HCT116 (cell line): Measurements from ENCODE around the gene THBS4. TPM values are rescaled to one million over a fixed set of nuclear protein-coding genes. Genes with fewer than 3 reads are reported as not detected.

Source experiments
- ATAC-seq: fragments of 200-7000 bp; cut with Tn5 transposase; 2 replicates; pipeline ENCODE4 v1.9.1; 2020; ENCODE audit warnings: mild to moderate bottlenecking, moderate library complexity
- BruUV-seq: library from RNA; stranded (reverse); fragments of 400-500 nt; replicated peaks from 2 replicates; lab custom pipeline; 2021; lab: Mats Ljungman, UMichigan
- CTCF ChIA-PET: fragments of 300-600 bp; sonication (Branson Sonifier 250); formaldehyde crosslinking; loops from one replicate; lab custom pipeline; 2021; ENCODE audit warnings: antibody characterized with exemption; lab: Charles Lee
- POLR2A ChIA-PET: fragments of 300-600, 350-600 bp; sonication (Branson Sonifier 250); formaldehyde crosslinking; loops from one replicate; lab custom pipeline; 2021; ENCODE audit warnings: antibody characterized with exemption; lab: Charles Lee
- RAD21 ChIA-PET, 2 experiments: fragments of 300-600 bp; sonication (Branson Sonifier 250); formaldehyde crosslinking; loops; one replicate each; lab custom pipeline; 2023; ENCODE audit warnings: low total read pairs in 2 of 2; ENCODE audit not compliant: uncharacterized antibody in 2 of 2, unreplicated experiment in 2 of 2, low non-redundant PET in 1 of 2; lab: Charles Lee
- DNase-seq: peaks from one replicate; pipeline ENCODE4 v3.0.0-alpha.2; 2010; ENCODE audit warnings: low read depth, low spot score
- H2AFZ ChIP-seq: fragments of 200-600 bp; shearing (Covaris generic), sonication (generic); 2 replicates; pipeline ENCODE4 v1.6.1; 2017; ENCODE audit warnings: low read depth, mixed run types, mixed read lengths, antibody characterized with exemption, low read length; ENCODE audit not compliant: poor library complexity, severe bottlenecking
- H3K27ac ChIP-seq: 2 replicates; pipeline ENCODE4 v1.5.1; 2012; ENCODE audit warnings: low read depth, low read length
- H3K27me3 ChIP-seq: fragments of 200-600 bp; sonication (generic); 2 replicates; pipeline ENCODE4 v1.6.1; 2016; ENCODE audit warnings: mixed run types, low read length, mixed read lengths; ENCODE audit not compliant: insufficient read depth
- H3K36me3 ChIP-seq, 2 experiments: fragments of 200-500 bp in 1 of 2; fragments of 200-600 bp in 1 of 2; sonication (Bioruptor generic) in 1 of 2; sonication (generic) in 1 of 2; 2 replicates each; pipeline versions ENCODE4 v1.5.1 to v1.6.1; 2014 to 2016; ENCODE audit warnings: low read length in 2 of 2, inconsistent platforms in 1 of 2, mixed read lengths in 1 of 2, mixed run types in 1 of 2; ENCODE audit not compliant: insufficient read depth in 2 of 2, control insufficient read depth in 1 of 2
- H3K4me1 ChIP-seq, 2 experiments: fragments of 200-600 bp in 1 of 2; sonication (generic) in 1 of 2; 2 replicates each; pipeline versions ENCODE4 v1.5.1 to v1.6.1; 2012 to 2017; ENCODE audit warnings: low read length in 2 of 2, inconsistent platforms in 1 of 2, mild to moderate bottlenecking in 1 of 2, mixed read lengths in 1 of 2, mixed run types in 1 of 2, moderate library complexity in 1 of 2; ENCODE audit not compliant: insufficient read depth in 2 of 2, control insufficient read depth in 1 of 2
- H3K4me2 ChIP-seq: fragments of 200-600 bp; sonication (generic); 2 replicates; pipeline ENCODE4 v1.6.1; 2017; ENCODE audit warnings: mixed run types, low read length, mixed read lengths
- H3K4me3 ChIP-seq, 2 experiments: fragments of 200-600 bp in 1 of 2; sonication (generic) in 1 of 2; replicated peaks in 1 of 2; 2 replicates each; pipeline ENCODE4 v1.5.1; 2011 to 2016; ENCODE audit warnings: low read length in 2 of 2, control low read depth in 1 of 2, low read depth in 1 of 2, mild to moderate bottlenecking in 1 of 2, mixed read lengths in 1 of 2, mixed run types in 1 of 2
- H3K79me2 ChIP-seq: fragments of 200-600 bp; sonication (generic); 2 replicates; pipeline ENCODE4 v1.6.1; 2017; ENCODE audit warnings: mild to moderate bottlenecking, mixed run types, low read length, moderate library complexity, mixed read lengths; ENCODE audit not compliant: insufficient read depth
- H3K9ac ChIP-seq: fragments of 200-600 bp; sonication (generic); 2 replicates; pipeline ENCODE4 v1.6.1; 2016; ENCODE audit warnings: low read length, mixed read lengths
- H3K9me2 ChIP-seq: fragments of 200-600 bp; sonication (generic), shearing (Covaris generic); 2 replicates; pipeline ENCODE4 v1.6.1; 2017; ENCODE audit warnings: mixed run types, mild to moderate bottlenecking, moderate library complexity; ENCODE audit not compliant: insufficient read depth
- H3K9me3 ChIP-seq, 2 experiments: fragments of 200-500 bp in 1 of 2; fragments of 200-600 bp in 1 of 2; sonication (Bioruptor generic) in 1 of 2; sonication (generic) in 1 of 2; 2 replicates each; pipeline ENCODE4 v1.6.1; 2014 to 2017; ENCODE audit warnings: low read length in 2 of 2, mixed read lengths in 2 of 2, inconsistent platforms in 1 of 2, low read depth in 1 of 2, mild to moderate bottlenecking in 1 of 2, mixed run types in 1 of 2, moderate library complexity in 1 of 2; ENCODE audit not compliant: control insufficient read depth in 1 of 2, insufficient read depth in 1 of 2
- H4K20me1 ChIP-seq: fragments of 200-600 bp; sonication (generic), shearing (Covaris generic); 2 replicates; pipeline ENCODE4 v1.6.1; 2017; ENCODE audit warnings: mixed run types, mild to moderate bottlenecking, moderate library complexity; ENCODE audit not compliant: insufficient read depth
- ATF3 ChIP-seq: IDR thresholded peaks from 2 replicates; pipeline ENCODE4 v1.6.1; 2012
- CEBPB ChIP-seq: IDR thresholded peaks from 2 replicates; pipeline ENCODE4 v1.6.1; 2012; ENCODE audit warnings: low read depth
- EGR1 ChIP-seq: IDR thresholded peaks from 2 replicates; pipeline ENCODE4 v1.6.1; 2012; ENCODE audit warnings: low read depth
- FOSL1 ChIP-seq: IDR thresholded peaks from 2 replicates; pipeline ENCODE4 v1.6.1; 2012; ENCODE audit warnings: low read depth
- POLR2A ChIP-seq: IDR thresholded peaks from 2 replicates; pipeline ENCODE4 v1.7.0; 2011; ENCODE audit warnings: borderline replicate concordance; ENCODE audit not compliant: insufficient read depth, insufficient read length; ENCODE audit errors: extremely low read depth
- POLR2AphosphoS5 ChIP-seq: IDR thresholded peaks from 2 replicates; pipeline ENCODE4 v1.6.1; 2011; ENCODE audit warnings: mild to moderate bottlenecking, low read depth, low read length, moderate library complexity
- SP1 ChIP-seq: IDR thresholded peaks from 2 replicates; pipeline ENCODE4 v1.6.1; 2012; ENCODE audit warnings: low read depth
- SRF ChIP-seq: IDR thresholded peaks from 2 replicates; pipeline ENCODE4 v1.6.1; 2012; ENCODE audit warnings: low read depth
- TCF7L2 ChIP-seq: IDR thresholded peaks from 2 replicates; pipeline ENCODE4 v1.7.0; 2011; ENCODE audit warnings: borderline replicate concordance, inconsistent platforms; ENCODE audit not compliant: insufficient read depth, insufficient read length; ENCODE audit errors: extremely low read depth
- ZBTB33 ChIP-seq: IDR thresholded peaks from 2 replicates; pipeline ENCODE4 v1.6.1; 2011; ENCODE audit warnings: mild to moderate bottlenecking, low read length, moderate library complexity; ENCODE audit not compliant: insufficient replicate concordance; ENCODE audit errors: extremely low read depth
- ZNF274 ChIP-seq: fragments of 200-500 bp; sonication (Bioruptor generic); IDR thresholded peaks from 2 replicates; pipeline ENCODE4 v1.6.1; 2014; ENCODE audit warnings: mild to moderate bottlenecking, low read depth, low read length, inconsistent platforms
- intact Hi-C: fragments of 100-400 bp; cut with micrococcal nuclease; formaldehyde crosslinking; loops from 2 replicates; pipeline ENCODE4 v1.10.0; 2022
- total RNA-seq: library from RNA; stranded (reverse); gene quantifications from one replicate; pipeline ENCODE4 v1.2.1, GENCODE V29; 2021; ENCODE audit not compliant: unreplicated experiment
- TF ChIP-seq, protein P1 (sequence below): IDR thresholded peaks from 2 replicates; pipeline ENCODE4 v1.6.1; 2012
- TF ChIP-seq, protein P2 (sequence below), 3 experiments: fragments of 200-600 bp in 1 of 3; sonication (generic) in 1 of 3; IDR thresholded peaks in 2 of 3; conservative IDR thresholded peaks in 1 of 3; 2 replicates each; pipeline ENCODE4 v1.5.1; 2012 to 2017; ENCODE audit warnings: low read depth in 2 of 3, low read length in 2 of 3, antibody characterized with exemption in 1 of 3, borderline replicate concordance in 1 of 3, control low read depth in 1 of 3, mild to moderate bottlenecking in 1 of 3, mixed read lengths in 1 of 3, mixed run types in 1 of 3, moderate library complexity in 1 of 3; ENCODE audit not compliant: insufficient read depth in 1 of 3
- TF ChIP-seq, protein P3 (sequence below): IDR thresholded peaks from 2 replicates; pipeline ENCODE4 v1.6.1; 2012; ENCODE audit warnings: low read depth

Gene THBS4
- total RNA-seq, 1 experiment from 2014 or later: 1.5 TPM

DNA sequence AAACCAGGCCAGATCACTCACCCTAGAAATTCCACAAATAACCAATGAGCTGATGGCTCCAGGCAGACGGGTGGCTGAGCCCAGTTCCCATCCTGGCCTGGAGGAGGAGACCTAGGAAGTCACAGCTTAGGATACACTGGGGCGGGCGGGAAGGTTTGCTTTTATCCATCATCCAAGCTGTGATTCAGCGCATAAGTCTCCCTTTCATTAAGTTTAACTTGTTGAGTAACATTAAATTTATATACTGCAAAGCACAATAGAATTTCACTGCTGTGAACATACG is 55.7 kb downstream of the THBS4 start:
- H4K20me1 ChIP-seq: no peaks in the 10 kb centered on the region
- H3K4me1 ChIP-seq: peaks cover 2 to 8% of the 10 kb centered on the region in 2 experiments; a peak in 3 of 4 replicates
- ChIA-PET RAD21 (interaction anchor here in 1 of 2 experiments (2.6 kb wide), 1 partner anchor 217 kb away, joined by 25 read pairs; no protein-coding TSS in a partner anchor), CTCF (interaction anchor here (1.5 to 3.8 kb wide), 3 partner anchors 216 to 1103 kb away, joined by 3 to 101 read pairs (median 6); no protein-coding TSS in a partner anchor), POLR2A (interaction anchor here (1.4 kb wide), 1 partner anchor 218 kb away, joined by 3 read pairs; no protein-coding TSS in a partner anchor)
- no peak overlapping the region for H3K27ac ChIP-seq
- H2AFZ ChIP-seq: no peak overlapping the region
- intact Hi-C loops: loop anchor here (1.0 to 5.0 kb wide), 4 partner anchors 166 to 580 kb away; partner anchors contain the start of gene SERINC5
- no peaks in the 10 kb centered on the region for H3K79me2 ChIP-seq
- H3K9me3 ChIP-seq: no peaks in the 10 kb centered on the region
- BruUV-seq: no TSS peak
- H3K36me3 ChIP-seq: no peaks in the 10 kb centered on the region
- no peak overlapping the region for H3K4me2 ChIP-seq
- peak; percentile 60 for ATAC-seq
- H3K9me2 ChIP-seq: no peaks in the 10 kb centered on the region
- DNase-seq: no peak
- TF ChIP-seq ZBTB33 (no peak), EGR1 (no peak), SP1 (no peak), FOSL1 (no peak), CEBPB (no peak), ATF3 (no peak), TCF7L2 (no peak), POLR2AphosphoS5 (no peak), SRF (no peak), POLR2A (no peak), ZNF274 (no peak)
- TF ChIP-seq, protein P1, sequence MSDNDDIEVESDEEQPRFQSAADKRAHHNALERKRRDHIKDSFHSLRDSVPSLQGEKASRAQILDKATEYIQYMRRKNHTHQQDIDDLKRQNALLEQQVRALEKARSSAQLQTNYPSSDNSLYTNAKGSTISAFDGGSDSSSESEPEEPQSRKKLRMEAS: no peak
- TF ChIP-seq, protein P2, sequence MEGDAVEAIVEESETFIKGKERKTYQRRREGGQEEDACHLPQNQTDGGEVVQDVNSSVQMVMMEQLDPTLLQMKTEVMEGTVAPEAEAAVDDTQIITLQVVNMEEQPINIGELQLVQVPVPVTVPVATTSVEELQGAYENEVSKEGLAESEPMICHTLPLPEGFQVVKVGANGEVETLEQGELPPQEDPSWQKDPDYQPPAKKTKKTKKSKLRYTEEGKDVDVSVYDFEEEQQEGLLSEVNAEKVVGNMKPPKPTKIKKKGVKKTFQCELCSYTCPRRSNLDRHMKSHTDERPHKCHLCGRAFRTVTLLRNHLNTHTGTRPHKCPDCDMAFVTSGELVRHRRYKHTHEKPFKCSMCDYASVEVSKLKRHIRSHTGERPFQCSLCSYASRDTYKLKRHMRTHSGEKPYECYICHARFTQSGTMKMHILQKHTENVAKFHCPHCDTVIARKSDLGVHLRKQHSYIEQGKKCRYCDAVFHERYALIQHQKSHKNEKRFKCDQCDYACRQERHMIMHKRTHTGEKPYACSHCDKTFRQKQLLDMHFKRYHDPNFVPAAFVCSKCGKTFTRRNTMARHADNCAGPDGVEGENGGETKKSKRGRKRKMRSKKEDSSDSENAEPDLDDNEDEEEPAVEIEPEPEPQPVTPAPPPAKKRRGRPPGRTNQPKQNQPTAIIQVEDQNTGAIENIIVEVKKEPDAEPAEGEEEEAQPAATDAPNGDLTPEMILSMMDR (IDR thresholded peaks at IDR 0.05 in 2 of 3, conservative IDR thresholded peaks at IDR 0.05 in 1 of 3; ENCODE audit: borderline replicate concordance in 1 of 3, insufficient read depth in 1 of 3, low read depth in 2 of 3, low read length in 2 of 3): no peak
- TF ChIP-seq, protein P3, sequence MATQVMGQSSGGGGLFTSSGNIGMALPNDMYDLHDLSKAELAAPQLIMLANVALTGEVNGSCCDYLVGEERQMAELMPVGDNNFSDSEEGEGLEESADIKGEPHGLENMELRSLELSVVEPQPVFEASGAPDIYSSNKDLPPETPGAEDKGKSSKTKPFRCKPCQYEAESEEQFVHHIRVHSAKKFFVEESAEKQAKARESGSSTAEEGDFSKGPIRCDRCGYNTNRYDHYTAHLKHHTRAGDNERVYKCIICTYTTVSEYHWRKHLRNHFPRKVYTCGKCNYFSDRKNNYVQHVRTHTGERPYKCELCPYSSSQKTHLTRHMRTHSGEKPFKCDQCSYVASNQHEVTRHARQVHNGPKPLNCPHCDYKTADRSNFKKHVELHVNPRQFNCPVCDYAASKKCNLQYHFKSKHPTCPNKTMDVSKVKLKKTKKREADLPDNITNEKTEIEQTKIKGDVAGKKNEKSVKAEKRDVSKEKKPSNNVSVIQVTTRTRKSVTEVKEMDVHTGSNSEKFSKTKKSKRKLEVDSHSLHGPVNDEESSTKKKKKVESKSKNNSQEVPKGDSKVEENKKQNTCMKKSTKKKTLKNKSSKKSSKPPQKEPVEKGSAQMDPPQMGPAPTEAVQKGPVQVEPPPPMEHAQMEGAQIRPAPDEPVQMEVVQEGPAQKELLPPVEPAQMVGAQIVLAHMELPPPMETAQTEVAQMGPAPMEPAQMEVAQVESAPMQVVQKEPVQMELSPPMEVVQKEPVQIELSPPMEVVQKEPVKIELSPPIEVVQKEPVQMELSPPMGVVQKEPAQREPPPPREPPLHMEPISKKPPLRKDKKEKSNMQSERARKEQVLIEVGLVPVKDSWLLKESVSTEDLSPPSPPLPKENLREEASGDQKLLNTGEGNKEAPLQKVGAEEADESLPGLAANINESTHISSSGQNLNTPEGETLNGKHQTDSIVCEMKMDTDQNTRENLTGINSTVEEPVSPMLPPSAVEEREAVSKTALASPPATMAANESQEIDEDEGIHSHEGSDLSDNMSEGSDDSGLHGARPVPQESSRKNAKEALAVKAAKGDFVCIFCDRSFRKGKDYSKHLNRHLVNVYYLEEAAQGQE: no peak
- no peak overlapping the region for H3K4me3 ChIP-seq
- no peak overlapping the region for H3K9ac ChIP-seq
- H3K27me3 ChIP-seq: no peaks in the 10 kb centered on the region
